ENCODE data around the gene SEZ6. TPM values are rescaled to one million over a fixed set of nuclear protein-coding genes. Genes with fewer than 3 reads are reported as not detected.

Gene SEZ6
- total RNA-seq, 1 experiment from 2014 or later: 2.6 TPM

- no peak overlapping the region for H3K27ac ChIP-seq (ENCODE audit: low read depth, low read length, poor library complexity, severe bottlenecking)
- H3K4me1 ChIP-seq (ENCODE audit: insufficient read depth, low read length, poor library complexity, severe bottlenecking): peaks cover 11% of the 10 kb centered on the region
- TF ChIP-seq, protein P1, sequence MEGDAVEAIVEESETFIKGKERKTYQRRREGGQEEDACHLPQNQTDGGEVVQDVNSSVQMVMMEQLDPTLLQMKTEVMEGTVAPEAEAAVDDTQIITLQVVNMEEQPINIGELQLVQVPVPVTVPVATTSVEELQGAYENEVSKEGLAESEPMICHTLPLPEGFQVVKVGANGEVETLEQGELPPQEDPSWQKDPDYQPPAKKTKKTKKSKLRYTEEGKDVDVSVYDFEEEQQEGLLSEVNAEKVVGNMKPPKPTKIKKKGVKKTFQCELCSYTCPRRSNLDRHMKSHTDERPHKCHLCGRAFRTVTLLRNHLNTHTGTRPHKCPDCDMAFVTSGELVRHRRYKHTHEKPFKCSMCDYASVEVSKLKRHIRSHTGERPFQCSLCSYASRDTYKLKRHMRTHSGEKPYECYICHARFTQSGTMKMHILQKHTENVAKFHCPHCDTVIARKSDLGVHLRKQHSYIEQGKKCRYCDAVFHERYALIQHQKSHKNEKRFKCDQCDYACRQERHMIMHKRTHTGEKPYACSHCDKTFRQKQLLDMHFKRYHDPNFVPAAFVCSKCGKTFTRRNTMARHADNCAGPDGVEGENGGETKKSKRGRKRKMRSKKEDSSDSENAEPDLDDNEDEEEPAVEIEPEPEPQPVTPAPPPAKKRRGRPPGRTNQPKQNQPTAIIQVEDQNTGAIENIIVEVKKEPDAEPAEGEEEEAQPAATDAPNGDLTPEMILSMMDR (conservative IDR thresholded peaks at IDR 0.05; ENCODE audit: low read depth, low read length): no peak
- no peak for TF ChIP-seq EZH2 (IDR thresholded peaks at IDR 0.05; ENCODE audit: borderline replicate concordance, low read depth, low read length, poor library complexity, severe bottlenecking)
- intact Hi-C loops (cut with micrococcal nuclease; ENCODE audit: unreplicated experiment): no loop called here
- CTCF ChIA-PET: no interaction called here
- POLR2A ChIA-PET (ENCODE audit: low non-redundant PET): no interaction called here
- no TSS peak for BruUV-seq (replicated peaks)
- no peak overlapping the region for H3K4me3 ChIP-seq (ENCODE audit: low read depth, low read length, poor library complexity, severe bottlenecking)
- no peaks in the 10 kb centered on the region for H3K9me3 ChIP-seq (ENCODE audit: low read depth, low read length, poor library complexity, severe bottlenecking)
- H3K27me3 ChIP-seq (replicated peaks; ENCODE audit: insufficient read depth, low read depth, low read length, poor library complexity): no peaks in the 10 kb centered on the region
- DNase-seq (ENCODE audit: low spot score): no peak
- H3K36me3 ChIP-seq (ENCODE audit: insufficient read depth, low read length, poor library complexity, severe bottlenecking): no peaks in the 10 kb centered on the region
Measured at GRCh38 chr17:28956861-28957260, 49.0 kb downstream of the SEZ6 start.

- H3K4me1 ChIP-seq (ENCODE audit: insufficient read depth, low read length, poor library complexity, severe bottlenecking): peaks cover 11% of the 10 kb centered on the region
- no peaks in the 10 kb centered on the region for H3K27me3 ChIP-seq (replicated peaks; ENCODE audit: insufficient read depth, low read depth, low read length, poor library complexity)
- H3K9me3 ChIP-seq (ENCODE audit: low read depth, low read length, poor library complexity, severe bottlenecking): no peaks in the 10 kb centered on the region
- no peak for TF ChIP-seq EZH2 (IDR thresholded peaks at IDR 0.05; ENCODE audit: borderline replicate concordance, low read depth, low read length, poor library complexity, severe bottlenecking)
- TF ChIP-seq, protein P1 (conservative IDR thresholded peaks at IDR 0.05; ENCODE audit: low read depth, low read length): no peak
- ChIA-PET CTCF (no interaction called here), POLR2A (ENCODE audit: low non-redundant PET) (interaction anchor here (0.5 kb wide), 1 partner anchor 29 kb away, joined by 4 read pairs; no protein-coding TSS in a partner anchor)
- H3K4me3 ChIP-seq (ENCODE audit: low read depth, low read length, poor library complexity, severe bottlenecking): no peak overlapping the region
- intact Hi-C loops (cut with micrococcal nuclease; ENCODE audit: unreplicated experiment): no loop called here
- no TSS peak for BruUV-seq (replicated peaks)
- no peak overlapping the region for H3K27ac ChIP-seq (ENCODE audit: low read depth, low read length, poor library complexity, severe bottlenecking)
- DNase-seq (ENCODE audit: low spot score): no peak
- H3K36me3 ChIP-seq (ENCODE audit: insufficient read depth, low read length, poor library complexity, severe bottlenecking): no peaks in the 10 kb centered on the region
Measured at GRCh38 chr17:28956112-28956511, 49.7 kb downstream of the SEZ6 start.

DNA sequence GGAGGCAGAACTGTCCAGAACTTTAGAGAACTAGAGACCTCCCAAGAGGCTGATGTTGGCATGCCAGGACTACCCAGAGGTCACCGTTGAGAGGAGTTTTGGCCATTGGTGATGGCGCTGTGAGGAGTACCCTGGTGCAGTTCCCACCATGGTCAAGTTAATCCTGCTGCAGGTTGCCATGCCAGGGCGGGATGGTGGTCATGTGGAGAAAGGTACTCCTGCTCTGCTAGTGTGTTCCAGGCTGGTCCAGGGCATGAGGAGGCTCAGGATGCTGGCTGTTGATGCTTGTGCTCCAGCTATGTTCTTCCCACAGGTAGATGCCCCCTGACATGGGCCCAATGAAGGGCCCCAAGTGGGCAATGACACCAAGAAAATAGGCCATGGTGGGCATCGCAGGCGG is 50.4 kb downstream of the SEZ6 start:
- POLR2A ChIA-PET (ENCODE audit: low non-redundant PET): no interaction called here
- Histone ChIP-seq H3K36me3 (ENCODE audit: insufficient read depth, low read length, poor library complexity, severe bottlenecking) (no peaks in the 10 kb centered on the region), H3K27me3 (replicated peaks; ENCODE audit: insufficient read depth, low read depth, low read length, poor library complexity) (no peaks in the 10 kb centered on the region), H3K4me3 (ENCODE audit: low read depth, low read length, poor library complexity, severe bottlenecking) (no peak overlapping the region), H3K4me1 (ENCODE audit: insufficient read depth, low read length, poor library complexity, severe bottlenecking) (peaks cover 11% of the 10 kb centered on the region), H3K27ac (ENCODE audit: low read depth, low read length, poor library complexity, severe bottlenecking) (no peak overlapping the region), H3K9me3 (ENCODE audit: low read depth, low read length, poor library complexity, severe bottlenecking) (no peaks in the 10 kb centered on the region)
- BruUV-seq (replicated peaks): no TSS peak
- CTCF ChIA-PET: no interaction called here
- no peak for DNase-seq (ENCODE audit: low spot score)
- intact Hi-C loops (cut with micrococcal nuclease; ENCODE audit: unreplicated experiment): no loop called here
- TF ChIP-seq EZH2 (IDR thresholded peaks at IDR 0.05; ENCODE audit: borderline replicate concordance, low read depth, low read length, poor library complexity, severe bottlenecking): no peak
- TF ChIP-seq, protein P1 (conservative IDR thresholded peaks at IDR 0.05; ENCODE audit: low read depth, low read length): no peak
